HepG2 (cell line): ENCODE results near the gene RGS19. TPM values are rescaled to one million over a fixed set of nuclear protein-coding genes. Genes with fewer than 3 reads are reported as not detected.

Experiments used
- CBX5 ChIP-seq: sonication (generic); formaldehyde crosslinking; IDR thresholded peaks from 2 replicates; pipeline ENCODE4 v1.4.0; 2020; ENCODE audit warnings: missing genetic modification reagents, borderline replicate concordance
- CSRNP1 ChIP-seq: sonication (generic); formaldehyde crosslinking; IDR thresholded peaks from 2 replicates; pipeline ENCODE4 v1.8.1; 2023; ENCODE audit warnings: mild to moderate bottlenecking, missing genetic modification reagents
- CTCF ChIP-seq: sonication (generic); formaldehyde crosslinking; IDR thresholded peaks from 2 replicates; pipeline ENCODE4 v1.5.0; 2020; ENCODE audit warnings: mild to moderate bottlenecking, missing genetic modification reagents, moderate library complexity
- DMAP1 ChIP-seq: IDR thresholded peaks from 2 replicates; pipeline ENCODE4 v1.6.1; 2016
- FIP1L1 ChIP-seq: fragments of 200-400 bp; formaldehyde crosslinking; IDR thresholded peaks from 2 replicates; pipeline ENCODE4 v1.6.1; 2018; ENCODE audit warnings: low read depth, mild to moderate bottlenecking, low read length, moderate library complexity, borderline replicate concordance; ENCODE audit not compliant: insufficient read depth
- HMGA1 ChIP-seq: sonication (generic); formaldehyde crosslinking; conservative IDR thresholded peaks from 2 replicates; pipeline ENCODE4 v1.4.0; 2020; ENCODE audit warnings: missing genetic modification reagents
- MAFK ChIP-seq, 2 experiments: IDR thresholded peaks in 1 of 2; conservative IDR thresholded peaks in 1 of 2; 2 replicates each; pipeline ENCODE4 v1.6.1; 2011; ENCODE audit warnings: improper control_type of control experiment in 2 of 2, low read length in 2 of 2
- REL ChIP-seq: sonication (generic); formaldehyde crosslinking; conservative IDR thresholded peaks from 2 replicates; pipeline ENCODE4 v1.8.0; 2022; ENCODE audit warnings: mild to moderate bottlenecking, missing genetic modification reagents, moderate library complexity
- RFXAP ChIP-seq: sonication (generic); formaldehyde crosslinking; IDR thresholded peaks from 2 replicates; pipeline ENCODE4 v1.4.0; 2020; ENCODE audit warnings: missing genetic modification reagents, borderline replicate concordance
- SCMH1 ChIP-seq: sonication (generic); formaldehyde crosslinking; IDR thresholded peaks from 2 replicates; pipeline ENCODE4 v1.9.0; 2021; ENCODE audit warnings: missing genetic modification reagents, mild to moderate bottlenecking, borderline replicate concordance
- SMC3 ChIP-seq: IDR thresholded peaks from 2 replicates; pipeline ENCODE4 v1.6.1; 2011; ENCODE audit warnings: low read length, improper control_type of control experiment
- TP53 ChIP-seq: sonication (generic); formaldehyde crosslinking; conservative IDR thresholded peaks from 2 replicates; pipeline ENCODE4 v1.4.0; 2020; ENCODE audit warnings: missing genetic modification reagents
- ZMAT5 ChIP-seq: sonication (generic); formaldehyde crosslinking; IDR thresholded peaks from 2 replicates; pipeline ENCODE4 v1.5.0; 2020; ENCODE audit warnings: mild to moderate bottlenecking, low read depth, missing genetic modification reagents, borderline replicate concordance
- ZMYM3 ChIP-seq: sonication (generic); formaldehyde crosslinking; IDR thresholded peaks from 2 replicates; pipeline ENCODE4 v1.5.1; 2020; ENCODE audit warnings: mild to moderate bottlenecking, missing genetic modification reagents
- ZNF577 ChIP-seq: sonication (generic); formaldehyde crosslinking; IDR thresholded peaks from 2 replicates; pipeline ENCODE4 v1.4.0; 2020; ENCODE audit warnings: mild to moderate bottlenecking, low read depth, missing genetic modification reagents, borderline replicate concordance
- ZNF770 ChIP-seq: sonication (generic); formaldehyde crosslinking; IDR thresholded peaks from 2 replicates; pipeline ENCODE4 v1.5.0; 2020; ENCODE audit warnings: mild to moderate bottlenecking, missing genetic modification reagents
- ZNF891 ChIP-seq: sonication (generic); formaldehyde crosslinking; IDR thresholded peaks from 2 replicates; pipeline ENCODE4 v1.5.0; 2020; ENCODE audit warnings: mild to moderate bottlenecking, missing genetic modification reagents
- polyA plus RNA-seq, 8 experiments: library from polyadenylated mRNA; depleted of rRNA in 3 of 8; stranded (reverse) in 7 of 8; unstranded in 1 of 8; fragments of >200 nt; fragmentation: Illumina TruSeq in 4 of 8; extraction: Trizol in 4 of 8; gene quantifications; 2 replicates each; pipeline versions ENCODE4 v1.2.1 to v1.2.3, GENCODE V29; 2011 to 2016; ENCODE audit warnings: low read depth in 4 of 8, missing spikeins in 1 of 8, mixed read lengths in 1 of 8; ENCODE audit not compliant: insufficient read depth in 1 of 8
- total RNA-seq, 5 experiments: library from RNA; depleted of rRNA; stranded (reverse); fragments of >200 nt; fragmentation: Illumina TruSeq; extraction: Trizol; gene quantifications; 2 replicates each; pipeline ENCODE4 v1.2.3, GENCODE V29; 2016; ENCODE audit warnings: low read depth in 1 of 5
- TF ChIP-seq, protein P1 (sequence below): IDR thresholded peaks from 2 replicates; pipeline ENCODE4 v1.6.1; 2016; ENCODE audit warnings: low read depth, control low read depth
- TF ChIP-seq, protein P2 (sequence below): sonication (generic); formaldehyde crosslinking; IDR thresholded peaks from 2 replicates; pipeline ENCODE4 v1.5.0; 2020; ENCODE audit warnings: missing genetic modification reagents

RGS19 gene
- total and polyA plus RNA-seq, 2 of the 13 experiments (the other 11 are each of a cell fraction or from before 2014, with no cell fraction given) = 10.7 to 11.9 TPM

DNA sequence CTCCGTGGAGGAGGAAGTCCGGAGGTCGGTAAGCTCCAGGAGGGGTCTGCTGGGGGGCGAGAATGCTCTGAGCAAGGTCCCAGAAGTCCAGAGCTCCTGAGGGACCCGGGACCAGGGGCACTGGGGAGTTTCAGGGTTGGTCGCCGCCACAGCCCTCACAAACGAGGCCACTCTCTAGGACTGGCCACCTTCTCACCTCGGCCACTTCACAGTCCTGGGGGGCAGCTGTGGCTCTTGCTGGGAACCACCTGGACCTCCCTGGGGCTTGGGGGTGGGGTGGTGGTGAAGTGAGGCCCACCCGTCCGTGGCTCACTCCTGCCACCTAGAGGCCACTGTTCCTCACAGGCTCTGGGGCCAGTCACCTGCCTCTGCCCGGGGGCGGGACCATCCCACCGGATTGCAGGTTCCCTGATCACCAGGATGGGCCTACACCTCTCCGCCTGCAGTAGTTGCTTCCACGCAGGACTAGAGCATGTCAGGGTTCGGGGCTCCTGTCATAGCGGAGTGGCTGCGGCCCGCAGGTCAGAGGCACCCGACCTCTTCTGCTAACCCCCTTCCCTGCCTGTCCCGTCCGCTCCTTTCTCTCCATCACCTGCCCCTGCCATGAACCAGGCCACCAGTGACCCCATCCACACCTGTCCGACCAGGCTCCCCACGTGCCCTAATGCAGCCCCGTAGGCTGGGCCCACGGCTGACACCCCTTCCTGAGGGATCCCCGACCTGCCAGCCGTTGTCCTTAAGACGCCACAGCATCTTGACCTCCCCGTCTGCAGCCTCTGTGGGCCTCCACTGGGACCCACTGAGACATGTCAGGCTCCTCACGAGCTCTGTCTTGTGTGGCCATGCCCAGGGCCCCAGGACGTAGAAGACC is 21.5 kb downstream of the RGS19 start (continued):
- TF ChIP-seq, protein P1, sequence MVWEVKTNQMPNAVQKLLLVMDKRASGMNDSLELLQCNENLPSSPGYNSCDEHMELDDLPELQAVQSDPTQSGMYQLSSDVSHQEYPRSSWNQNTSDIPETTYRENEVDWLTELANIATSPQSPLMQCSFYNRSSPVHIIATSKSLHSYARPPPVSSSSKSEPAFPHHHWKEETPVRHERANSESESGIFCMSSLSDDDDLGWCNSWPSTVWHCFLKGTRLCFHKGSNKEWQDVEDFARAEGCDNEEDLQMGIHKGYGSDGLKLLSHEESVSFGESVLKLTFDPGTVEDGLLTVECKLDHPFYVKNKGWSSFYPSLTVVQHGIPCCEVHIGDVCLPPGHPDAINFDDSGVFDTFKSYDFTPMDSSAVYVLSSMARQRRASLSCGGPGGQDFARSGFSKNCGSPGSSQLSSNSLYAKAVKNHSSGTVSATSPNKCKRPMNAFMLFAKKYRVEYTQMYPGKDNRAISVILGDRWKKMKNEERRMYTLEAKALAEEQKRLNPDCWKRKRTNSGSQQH = peak; percentile 30; the same call in 1 of the 2 replicates
- TF ChIP-seq CBX5 (CRISPR knock-in tag) (peak; percentile 62; the same call in 1 of the 2 replicates), DMAP1 (CRISPR knock-in tag) (no peak; the same call in 1 of the 2 replicates), ZNF770 (no peak; the same call in 1 of the 2 replicates), ZNF891 (CRISPR knock-in tag) (no peak; the same call in none of the 2 replicates), CSRNP1 (CRISPR knock-in tag) (peak; percentile 80; the same call in 1 of the 2 replicates), REL (no peak), RFXAP (CRISPR knock-in tag) (peak; percentile 73; the same call in 1 of the 2 replicates), FIP1L1 (0 out of 2 replicates have a peak, but pooled peaks have one; percentile 63), HMGA1 (CRISPR knock-in tag) (no peak), CTCF (CRISPR knock-in tag) (peak; percentile 100), ZMAT5 (CRISPR knock-in tag) (no peak), MAFK (conservative IDR thresholded peaks at IDR 0.05 in 1 of 2, IDR thresholded peaks at IDR 0.05 in 1 of 2; ENCODE audit: low read length in 2 of 2) (no peak), ZMYM3 (CRISPR knock-in tag) (no peak), TP53 (CRISPR knock-in tag) (0 out of 2 replicates have a peak, but pooled peaks have one; percentile 57), SMC3 (peak; percentile 51; the same call in 1 of the 2 replicates), ZNF577 (CRISPR knock-in tag) (no peak), SCMH1 (CRISPR knock-in tag) (no peak)
- TF ChIP-seq, protein P2, sequence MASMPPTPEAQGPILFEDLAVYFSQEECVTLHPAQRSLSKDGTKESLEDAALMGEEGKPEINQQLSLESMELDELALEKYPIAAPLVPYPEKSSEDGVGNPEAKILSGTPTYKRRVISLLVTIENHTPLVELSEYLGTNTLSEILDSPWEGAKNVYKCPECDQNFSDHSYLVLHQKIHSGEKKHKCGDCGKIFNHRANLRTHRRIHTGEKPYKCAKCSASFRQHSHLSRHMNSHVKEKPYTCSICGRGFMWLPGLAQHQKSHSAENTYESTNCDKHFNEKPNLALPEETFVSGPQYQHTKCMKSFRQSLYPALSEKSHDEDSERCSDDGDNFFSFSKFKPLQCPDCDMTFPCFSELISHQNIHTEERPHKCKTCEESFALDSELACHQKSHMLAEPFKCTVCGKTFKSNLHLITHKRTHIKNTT (CRISPR knock-in tag) = no peak
